D721Med (cell line): Measurements from ENCODE around the gene PPP2R5C.

Source experiments
- DNase-seq: peaks from one replicate; pipeline ENCODE4 v3.0.0; 2011; ENCODE audit warnings: low spot score; ENCODE audit not compliant: insufficient read length
- FAIRE-seq: peaks from 2 replicates; lab custom pipeline; 2011; peaks lifted over from hg19 to GRCh38; lab: Jason Lieb, UNC
- TF ChIP-seq, protein P1 (sequence below): IDR thresholded peaks from 2 replicates; pipeline ENCODE4 v1.5.1; 2012; ENCODE audit warnings: mild to moderate bottlenecking, control low read depth; ENCODE audit not compliant: insufficient read depth; ENCODE audit errors: missing control alignments

Gene PPP2R5C

DNA sequence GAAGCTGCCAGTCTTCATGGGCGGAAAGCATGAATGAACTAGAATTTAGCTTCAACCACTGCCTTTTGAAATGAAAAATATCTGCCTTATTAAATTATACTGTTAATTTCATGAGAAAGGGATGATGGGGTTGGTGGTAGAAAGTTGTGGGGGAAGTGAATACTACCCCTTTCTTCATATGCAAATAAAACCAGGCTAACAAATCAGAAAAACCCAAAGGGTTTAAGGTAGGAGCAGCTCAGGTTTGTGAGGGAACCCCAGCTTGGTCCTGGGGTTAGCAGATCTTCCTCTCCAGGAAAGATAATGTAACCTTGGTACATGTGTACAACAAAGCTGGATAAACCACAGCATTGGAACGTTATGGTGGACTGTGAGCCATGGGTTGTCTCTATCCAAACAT is 84.0 kb downstream of the PPP2R5C start:
- DNase-seq (no peak), FAIRE-seq (no peak)
- TF ChIP-seq, protein P1, sequence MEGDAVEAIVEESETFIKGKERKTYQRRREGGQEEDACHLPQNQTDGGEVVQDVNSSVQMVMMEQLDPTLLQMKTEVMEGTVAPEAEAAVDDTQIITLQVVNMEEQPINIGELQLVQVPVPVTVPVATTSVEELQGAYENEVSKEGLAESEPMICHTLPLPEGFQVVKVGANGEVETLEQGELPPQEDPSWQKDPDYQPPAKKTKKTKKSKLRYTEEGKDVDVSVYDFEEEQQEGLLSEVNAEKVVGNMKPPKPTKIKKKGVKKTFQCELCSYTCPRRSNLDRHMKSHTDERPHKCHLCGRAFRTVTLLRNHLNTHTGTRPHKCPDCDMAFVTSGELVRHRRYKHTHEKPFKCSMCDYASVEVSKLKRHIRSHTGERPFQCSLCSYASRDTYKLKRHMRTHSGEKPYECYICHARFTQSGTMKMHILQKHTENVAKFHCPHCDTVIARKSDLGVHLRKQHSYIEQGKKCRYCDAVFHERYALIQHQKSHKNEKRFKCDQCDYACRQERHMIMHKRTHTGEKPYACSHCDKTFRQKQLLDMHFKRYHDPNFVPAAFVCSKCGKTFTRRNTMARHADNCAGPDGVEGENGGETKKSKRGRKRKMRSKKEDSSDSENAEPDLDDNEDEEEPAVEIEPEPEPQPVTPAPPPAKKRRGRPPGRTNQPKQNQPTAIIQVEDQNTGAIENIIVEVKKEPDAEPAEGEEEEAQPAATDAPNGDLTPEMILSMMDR = no peak

DNA sequence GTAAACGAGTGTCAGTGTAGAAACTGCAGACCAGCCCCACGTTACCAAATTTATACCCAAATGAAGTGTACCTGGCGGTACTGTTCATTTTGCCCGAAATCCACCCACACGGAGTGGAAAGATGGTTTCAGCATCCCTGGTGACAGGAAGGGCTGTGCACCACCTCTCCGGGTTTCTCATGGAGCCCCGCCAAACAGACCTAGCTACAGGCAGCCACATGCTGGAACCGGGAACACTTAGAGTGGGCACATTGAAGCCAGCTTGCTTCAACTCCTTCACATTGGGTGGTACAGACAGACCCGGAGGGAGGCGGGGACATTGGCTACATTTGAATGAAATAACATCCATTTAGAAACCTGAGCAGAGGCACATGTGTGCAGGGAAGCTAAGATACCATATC is 84.4 kb downstream of the PPP2R5C start:
- TF ChIP-seq, protein P1 = no peak
- DNase-seq = no peak
- no peak for FAIRE-seq

DNA sequence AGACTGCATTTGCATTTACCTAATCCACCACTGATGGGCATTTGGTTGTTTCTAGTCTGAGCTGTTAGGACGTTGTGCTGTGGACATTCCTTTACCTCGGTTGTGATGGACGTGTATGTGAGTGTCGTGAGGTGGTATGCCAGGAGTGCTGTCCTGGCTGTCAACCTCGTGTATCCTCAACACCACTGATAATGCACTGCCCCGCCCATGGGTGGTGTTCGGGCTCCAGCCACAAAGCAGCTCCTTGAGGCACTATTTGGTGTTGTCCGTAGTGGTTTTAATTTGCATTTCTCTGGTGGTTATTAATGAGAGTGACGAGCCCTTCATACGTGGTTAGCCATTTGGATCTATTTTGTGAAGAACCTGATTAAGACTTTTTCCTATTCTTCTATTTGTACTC is 87.6 kb downstream of the PPP2R5C start:
- no peak for FAIRE-seq
- TF ChIP-seq, protein P1 = no peak
- DNase-seq = no peak

- no peak for DNase-seq
- TF ChIP-seq, protein P1 = no peak
- FAIRE-seq = no peak
These were observed 88.1 kb downstream of the PPP2R5C start for GRCh38 chr14:101849640-101850039.

- FAIRE-seq = no peak
- DNase-seq = no peak
- TF ChIP-seq, protein P1 = no peak
These were observed 89.7 kb downstream of the PPP2R5C start for GRCh38 chr14:101851183-101851582.

DNA sequence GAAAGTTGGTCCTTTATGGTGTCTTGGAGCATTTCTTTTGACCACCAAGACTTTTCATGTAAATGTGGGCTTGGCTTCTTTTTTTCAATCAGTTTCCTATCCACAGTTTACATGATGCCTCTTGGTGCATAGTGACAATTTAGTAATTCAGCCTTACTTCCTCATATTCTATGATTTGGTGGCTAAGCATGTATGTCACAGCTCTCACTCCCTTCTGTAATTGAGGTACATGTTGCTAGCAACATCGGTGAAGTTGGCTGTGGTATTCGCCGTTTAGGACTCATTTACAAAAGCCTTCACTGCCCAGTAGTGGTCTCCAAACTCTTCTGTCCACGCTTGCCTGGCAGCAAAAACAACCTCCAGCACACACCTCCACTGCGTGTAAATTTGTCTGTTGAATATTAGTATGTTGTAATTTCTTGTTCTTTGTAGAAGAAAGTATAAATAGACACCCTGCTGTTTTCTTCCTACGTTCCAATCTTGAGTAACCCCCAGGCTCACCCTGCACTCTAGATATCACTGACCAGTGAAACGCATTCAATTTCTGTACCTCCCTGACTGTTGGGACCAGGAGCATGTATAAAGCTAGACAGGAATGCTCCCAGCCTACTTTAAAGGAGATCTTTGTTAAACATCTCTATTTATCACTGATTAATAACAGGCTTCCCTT is 90.4 kb downstream of the PPP2R5C start:
- DNase-seq = no peak

DNA sequence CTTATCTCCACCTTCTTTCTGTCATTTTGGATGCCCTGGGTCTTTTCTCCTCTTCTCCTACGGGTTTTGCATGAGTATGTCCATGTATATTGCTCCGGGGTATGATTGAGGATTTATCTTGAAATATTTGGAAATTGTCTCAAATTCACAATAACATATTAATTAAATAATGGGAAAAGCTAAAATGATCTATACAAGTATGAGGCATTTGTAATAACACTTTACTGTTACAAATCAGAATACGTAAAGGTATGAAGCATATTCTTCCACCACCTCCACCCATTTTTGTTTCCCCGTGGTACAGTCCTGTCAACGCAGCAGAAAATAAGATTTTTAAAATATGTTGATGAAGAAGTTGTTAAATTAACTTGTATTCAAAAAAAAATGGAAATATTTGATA is 91.3 kb downstream of the PPP2R5C start:
- DNase-seq = no peak
- TF ChIP-seq, protein P1 = no peak
- no peak for FAIRE-seq

More for the DNA sequence above, 90.4 kb downstream of the PPP2R5C start:
- no peak for FAIRE-seq
- TF ChIP-seq, protein P1 = no peak
